GM21717 (cell line): ENCODE data around the gene PAX8.

ENCODE experiments used
- ATAC-seq: cut with Tn5 transposase; IDR thresholded peaks from one replicate; pipeline ENCODE4 v1.9.1; 2021; ENCODE audit warnings: mild to moderate bottlenecking, moderate library complexity; ENCODE audit not compliant: unreplicated experiment

PAX8 gene

GRCh38 chr2:113209011-113209645, 69.6 kb downstream of the PAX8 start:
- no peak for ATAC-seq

GRCh38 chr2:113208396-113208795, 70.3 kb downstream of the PAX8 start:
- no peak for ATAC-seq

GRCh38 chr2:113207021-113207420, 71.7 kb downstream of the PAX8 start:
- ATAC-seq = no peak

GRCh38 chr2:113206251-113206650, 72.5 kb downstream of the PAX8 start:
- ATAC-seq = no peak

GRCh38 chr2:113203901-113204519, 74.7 kb downstream of the PAX8 start:
- peak; percentile 77 for ATAC-seq

- ATAC-seq = no peak
Measured at GRCh38 chr2:113203217-113203530, 75.5 kb downstream of the PAX8 start.

GRCh38 chr2:113202305-113203216, 76.2 kb downstream of the PAX8 start:
- ATAC-seq = no peak

- ATAC-seq = no peak
Measured at GRCh38 chr2:113201496-113202304, 77.0 kb downstream of the PAX8 start.

- no peak for ATAC-seq
Measured at GRCh38 chr2:113200736-113201490, 77.8 kb downstream of the PAX8 start.

GRCh38 chr2:113200236-113200635, 78.5 kb downstream of the PAX8 start:
- ATAC-seq = no peak

- ATAC-seq = no peak
Measured at GRCh38 chr2:113198790-113199612, 79.7 kb downstream of the PAX8 start.

GRCh38 chr2:113198048-113198789, 80.5 kb downstream of the PAX8 start:
- ATAC-seq = no peak

GRCh38 chr2:113197347-113198047, 81.2 kb downstream of the PAX8 start:
- no peak for ATAC-seq

- ATAC-seq = no peak
Measured at GRCh38 chr2:113196839-113197238, 81.9 kb downstream of the PAX8 start.

GRCh38 chr2:113195923-113196501, 82.7 kb downstream of the PAX8 start:
- no peak for ATAC-seq

- ATAC-seq = no peak
Measured at GRCh38 chr2:113192459-113193100, 86.1 kb downstream of the PAX8 start.

GRCh38 chr2:113190871-113191270, 87.8 kb downstream of the PAX8 start:
- no peak for ATAC-seq
